Adipocyte (in vitro differentiated cells): ENCODE data around the gene BRIX1.

ENCODE experiments used
- DNase-seq: peaks from one replicate; pipeline ENCODE4 v3.0.0-alpha.2; 2015; ENCODE audit warnings: low read depth
- H3K27me3 ChIP-seq: replicated peaks from 2 replicates; pipeline ENCODE4 v1.7.0; 2013; ENCODE audit warnings: mild to moderate bottlenecking, low read length, moderate library complexity; ENCODE audit not compliant: control insufficient read depth, insufficient read depth
- H3K36me3 ChIP-seq: 2 replicates; pipeline ENCODE4 v1.7.0; 2013; ENCODE audit warnings: low read length, mild to moderate bottlenecking, moderate library complexity; ENCODE audit not compliant: control insufficient read depth, insufficient read depth, severe bottlenecking
- H3K4me1 ChIP-seq: 2 replicates; pipeline ENCODE4 v1.7.0; 2013; ENCODE audit warnings: mild to moderate bottlenecking, low read length, moderate library complexity; ENCODE audit not compliant: control insufficient read depth, insufficient read depth
- H3K4me3 ChIP-seq: 2 replicates; pipeline ENCODE4 v1.7.0; 2013; ENCODE audit warnings: mild to moderate bottlenecking, low read length, moderate library complexity
- H3K9ac ChIP-seq: 2 replicates; pipeline ENCODE4 v1.7.0; 2013; ENCODE audit warnings: mild to moderate bottlenecking, low read length, moderate library complexity
- H3K9me3 ChIP-seq: 2 replicates; pipeline ENCODE4 v1.7.0; 2013; ENCODE audit warnings: mild to moderate bottlenecking, low read length, moderate library complexity; ENCODE audit not compliant: control insufficient read depth

Gene BRIX1

GRCh38 chr5:34929720-34930461 is 14.4 kb downstream of the BRIX1 start:
- no peaks in the 10 kb centered on the region for H3K27me3 ChIP-seq
- peak overlapping the region; percentile 94 for H3K9ac ChIP-seq
- H3K36me3 ChIP-seq = peaks cover 22% of the 10 kb centered on the region
- peak overlapping the region; percentile 95 for H3K4me3 ChIP-seq
- DNase-seq = peak; percentile 88
- no peaks in the 10 kb centered on the region for H3K9me3 ChIP-seq
- H3K4me1 ChIP-seq = peaks cover 19% of the 10 kb centered on the region

- no peaks in the 10 kb centered on the region for H3K27me3 ChIP-seq
- peak overlapping the region; percentile 94 for H3K9ac ChIP-seq
- H3K36me3 ChIP-seq = peaks cover 17% of the 10 kb centered on the region
- H3K9me3 ChIP-seq = no peaks in the 10 kb centered on the region
- peak; percentile 65 for DNase-seq
- H3K4me3 ChIP-seq = peak overlapping the region; percentile 95
- H3K4me1 ChIP-seq = peaks cover 19% of the 10 kb centered on the region
Measured at GRCh38 chr5:34930462-34930844, 14.9 kb downstream of the BRIX1 start.

- peak overlapping the region; percentile 95 for H3K4me3 ChIP-seq
- peaks cover 17% of the 10 kb centered on the region for H3K36me3 ChIP-seq
- no peaks in the 10 kb centered on the region for H3K27me3 ChIP-seq
- DNase-seq = no peak
- H3K4me1 ChIP-seq = peaks cover 19% of the 10 kb centered on the region
- H3K9ac ChIP-seq = peak overlapping the region; percentile 94
- H3K9me3 ChIP-seq = no peaks in the 10 kb centered on the region
Measured at GRCh38 chr5:34930870-34931269, 15.4 kb downstream of the BRIX1 start.

GRCh38 chr5:34932947-34933346 is 17.4 kb downstream of the BRIX1 start:
- H3K27me3 ChIP-seq = no peaks in the 10 kb centered on the region
- H3K9me3 ChIP-seq = no peaks in the 10 kb centered on the region
- no peak for DNase-seq
- no peak overlapping the region for H3K4me3 ChIP-seq
- H3K4me1 ChIP-seq = peaks cover 19% of the 10 kb centered on the region
- no peak overlapping the region for H3K9ac ChIP-seq
- H3K36me3 ChIP-seq = peaks cover 25% of the 10 kb centered on the region

GRCh38 chr5:34941936-34942335 is 26.4 kb downstream of the BRIX1 start:
- no peak overlapping the region for H3K4me3 ChIP-seq
- peaks cover 95% of the 10 kb centered on the region for H3K36me3 ChIP-seq
- no peaks in the 10 kb centered on the region for H3K27me3 ChIP-seq

GRCh38 chr5:34944044-34944443 is 28.5 kb downstream of the BRIX1 start:
- DNase-seq = no peak
- Histone ChIP-seq H3K36me3 (peaks cover 85% of the 10 kb centered on the region), H3K9ac (no peak overlapping the region)

More at GRCh38 chr5:34941936-34942335, 26.4 kb downstream of the BRIX1 start:
- H3K4me1 ChIP-seq = no peaks in the 10 kb centered on the region
- DNase-seq = no peak
- H3K9ac ChIP-seq = no peak overlapping the region
- no peaks in the 10 kb centered on the region for H3K9me3 ChIP-seq

GRCh38 chr5:34944460-34945047 is 29.0 kb downstream of the BRIX1 start:
- peaks cover 86% of the 10 kb centered on the region for H3K36me3 ChIP-seq
- no peak overlapping the region for H3K9ac ChIP-seq
- H3K4me1 ChIP-seq = no peaks in the 10 kb centered on the region
- H3K27me3 ChIP-seq = no peaks in the 10 kb centered on the region
- DNase-seq = no peak
- no peaks in the 10 kb centered on the region for H3K9me3 ChIP-seq
- H3K4me3 ChIP-seq = no peak overlapping the region

More at GRCh38 chr5:34944044-34944443, 28.5 kb downstream of the BRIX1 start:
- no peak overlapping the region for H3K4me3 ChIP-seq
- H3K4me1 ChIP-seq = no peaks in the 10 kb centered on the region
- H3K27me3 ChIP-seq = no peaks in the 10 kb centered on the region
- no peaks in the 10 kb centered on the region for H3K9me3 ChIP-seq

- peaks cover 20% of the 10 kb centered on the region for H3K4me1 ChIP-seq
- H3K4me3 ChIP-seq = peak overlapping the region; percentile 17
- peak; percentile 8 for DNase-seq
- peaks cover 30% of the 10 kb centered on the region for H3K36me3 ChIP-seq
- H3K9me3 ChIP-seq = no peaks in the 10 kb centered on the region
- no peaks in the 10 kb centered on the region for H3K27me3 ChIP-seq
- H3K9ac ChIP-seq = peak overlapping the region; percentile 73
Measured at GRCh38 chr5:34957321-34957720, 41.8 kb downstream of the BRIX1 start.

- Histone ChIP-seq H3K9me3 (no peaks in the 10 kb centered on the region), H3K9ac (peak overlapping the region; percentile 73), H3K4me3 (peak overlapping the region; percentile 17), H3K36me3 (peaks cover 24% of the 10 kb centered on the region), H3K27me3 (no peaks in the 10 kb centered on the region), H3K4me1 (peaks cover 20% of the 10 kb centered on the region)
- peak; percentile 56 for DNase-seq
Measured at GRCh38 chr5:34957857-34958690, 42.6 kb downstream of the BRIX1 start.

GRCh38 chr5:34959323-34959722 is 43.8 kb downstream of the BRIX1 start:
- Histone ChIP-seq H3K27me3 (no peaks in the 10 kb centered on the region), H3K9me3 (no peaks in the 10 kb centered on the region), H3K4me3 (no peak overlapping the region), H3K9ac (no peak overlapping the region), H3K36me3 (peaks cover 11% of the 10 kb centered on the region), H3K4me1 (peaks cover 20% of the 10 kb centered on the region)
- peak; percentile 40 for DNase-seq

- Histone ChIP-seq H3K27me3 (no peaks in the 10 kb centered on the region), H3K9ac (no peak overlapping the region), H3K4me1 (no peaks in the 10 kb centered on the region), H3K9me3 (peaks cover 9% of the 10 kb centered on the region), H3K4me3 (no peak overlapping the region), H3K36me3 (peaks cover 6% of the 10 kb centered on the region)
- DNase-seq = no peak
Measured at GRCh38 chr5:34967540-34967939, 52.0 kb downstream of the BRIX1 start.
